Stimulated activated naive B cell treated with anti-CD40 and anti-IgM and Interleukin-4, amounts not matched to agents 10 μg/mL and 1 μg/mL and 100 μg/mL, for 72 hours (primary cell): ENCODE results near the gene TJAP1.

Source experiments
- ATAC-seq, 2 donors: fragments of 150-1000 bp; cut with Tn5 transposase; replicated peaks; 2 replicates each; pipeline ENCODE4 v1.10.0; 2021; ENCODE audit warnings: moderate library complexity in 1 of 2
- DNase-seq: peaks from one replicate; pipeline ENCODE4 v3.0.0; 2021
- H3K27ac Mint-ChIP-seq: one replicate; pipeline ENCODE4 v1.8.0; 2022; ENCODE audit warnings: mild to moderate bottlenecking, mixed read lengths
- H3K27me3 Mint-ChIP-seq, 2 donors: one replicate each; pipeline ENCODE4 v1.8.0; 2022; ENCODE audit warnings: mixed read lengths in 2 of 2
- H3K36me3 Mint-ChIP-seq, 2 donors: one replicate each; pipeline ENCODE4 v1.8.0; 2022; ENCODE audit warnings: mixed read lengths in 2 of 2, mild to moderate bottlenecking in 1 of 2
- H3K4me1 Mint-ChIP-seq, 2 donors: one replicate each; pipeline ENCODE4 v1.8.0; 2022; ENCODE audit warnings: mixed read lengths in 2 of 2, mild to moderate bottlenecking in 1 of 2
- H3K4me3 Mint-ChIP-seq, 2 donors: one replicate each; pipeline ENCODE4 v1.8.0; 2022; ENCODE audit warnings: mild to moderate bottlenecking in 2 of 2, mixed read lengths in 2 of 2, moderate library complexity in 1 of 2
- H3K9me3 Mint-ChIP-seq, 2 donors: one replicate each; pipeline ENCODE4 v1.8.0; 2022; ENCODE audit warnings: mixed read lengths in 2 of 2, mild to moderate bottlenecking in 1 of 2

Gene TJAP1

GRCh38 chr6:43481591-43482236 lies 4.3 kb downstream of the TJAP1 start:
- Mint-ChIP-seq H3K9me3 (no peaks in the 10 kb centered on the region), H3K27ac (no peak overlapping the region), H3K4me3 (no peak overlapping the region), H3K4me1 (peaks cover 33 to 48% of the 10 kb centered on the region in 2 donors), H3K27me3 (no peaks in the 10 kb centered on the region), H3K36me3 (peaks cover 5 to 15% of the 10 kb centered on the region in 2 donors)
- ATAC-seq: no peak
- no peak for DNase-seq

- Mint-ChIP-seq H3K36me3 (peaks cover 8 to 27% of the 10 kb centered on the region in 2 donors), H3K9me3 (no peaks in the 10 kb centered on the region), H3K27ac (peak overlapping the region; percentile 59), H3K27me3 (no peaks in the 10 kb centered on the region), H3K4me1 (peaks cover 17 to 36% of the 10 kb centered on the region in 2 donors), H3K4me3 (no peak overlapping the region)
- ATAC-seq (no peak), DNase-seq (no peak)
Measured at GRCh38 chr6:43488667-43489276, 11.4 kb downstream of the TJAP1 start.

- no peak for DNase-seq
- H3K27ac Mint-ChIP-seq: peak overlapping the region; percentile 20
- H3K36me3 Mint-ChIP-seq: peaks cover 8 to 30% of the 10 kb centered on the region in 2 donors
- H3K4me3 Mint-ChIP-seq: no peak overlapping the region
- H3K27me3 Mint-ChIP-seq: no peaks in the 10 kb centered on the region
- H3K4me1 Mint-ChIP-seq: peaks cover 17 to 40% of the 10 kb centered on the region in 2 donors
- no peaks in the 10 kb centered on the region for H3K9me3 Mint-ChIP-seq
- no peak for ATAC-seq
Measured at GRCh38 chr6:43489277-43490072, 12.1 kb downstream of the TJAP1 start.

GRCh38 chr6:43490523-43490939 lies 13.2 kb downstream of the TJAP1 start:
- Mint-ChIP-seq H3K4me1 (peaks cover 19 to 41% of the 10 kb centered on the region in 2 donors), H3K36me3 (peaks cover 8 to 27% of the 10 kb centered on the region in 2 donors), H3K4me3 (no peak overlapping the region), H3K27me3 (no peaks in the 10 kb centered on the region), H3K9me3 (no peaks in the 10 kb centered on the region), H3K27ac (no peak overlapping the region)
- DNase-seq (no peak), ATAC-seq (no peak)

GRCh38 chr6:43491750-43492661 lies 14.6 kb downstream of the TJAP1 start:
- H3K27ac Mint-ChIP-seq: no peak overlapping the region
- H3K36me3 Mint-ChIP-seq: peaks cover 9 to 23% of the 10 kb centered on the region in 2 donors
- H3K27me3 Mint-ChIP-seq: no peaks in the 10 kb centered on the region
- H3K9me3 Mint-ChIP-seq: no peaks in the 10 kb centered on the region
- no peak overlapping the region for H3K4me3 Mint-ChIP-seq
- DNase-seq (no peak), ATAC-seq (no peak)
- peaks cover 19 to 41% of the 10 kb centered on the region in 2 donors for H3K4me1 Mint-ChIP-seq

- Mint-ChIP-seq H3K27ac (no peak overlapping the region), H3K4me1 (peaks cover 19 to 41% of the 10 kb centered on the region in 2 donors), H3K36me3 (peaks cover 13 to 23% of the 10 kb centered on the region in 2 donors), H3K27me3 (no peaks in the 10 kb centered on the region), H3K9me3 (no peaks in the 10 kb centered on the region), H3K4me3 (no peak overlapping the region)
- DNase-seq: no peak
- no peak for ATAC-seq
Measured at GRCh38 chr6:43492673-43493072, 15.3 kb downstream of the TJAP1 start.

- peaks cover 13 to 21% of the 10 kb centered on the region in 2 donors for H3K36me3 Mint-ChIP-seq
- H3K4me3 Mint-ChIP-seq: no peak overlapping the region
- no peak for ATAC-seq
- no peak overlapping the region for H3K27ac Mint-ChIP-seq
- H3K4me1 Mint-ChIP-seq: peaks cover 19 to 38% of the 10 kb centered on the region in 2 donors
- no peaks in the 10 kb centered on the region for H3K27me3 Mint-ChIP-seq
- no peaks in the 10 kb centered on the region for H3K9me3 Mint-ChIP-seq
- no peak for DNase-seq
Measured at GRCh38 chr6:43493230-43493629, 15.9 kb downstream of the TJAP1 start.

- H3K4me1 Mint-ChIP-seq: peaks cover 19 to 32% of the 10 kb centered on the region in 2 donors
- ATAC-seq (no peak), DNase-seq (no peak)
- H3K27ac Mint-ChIP-seq: no peak overlapping the region
- H3K9me3 Mint-ChIP-seq: no peaks in the 10 kb centered on the region
- H3K27me3 Mint-ChIP-seq: no peaks in the 10 kb centered on the region
- H3K36me3 Mint-ChIP-seq: peaks cover 14 to 23% of the 10 kb centered on the region in 2 donors
- H3K4me3 Mint-ChIP-seq: no peak overlapping the region
Measured at GRCh38 chr6:43493833-43494232, 16.5 kb downstream of the TJAP1 start.

- no peak overlapping the region for H3K4me3 Mint-ChIP-seq
- H3K4me1 Mint-ChIP-seq: peaks cover 15 to 27% of the 10 kb centered on the region in 2 donors
- no peak overlapping the region for H3K27ac Mint-ChIP-seq
- DNase-seq: no peak
- H3K27me3 Mint-ChIP-seq: no peaks in the 10 kb centered on the region
- H3K36me3 Mint-ChIP-seq: peaks cover 14 to 21% of the 10 kb centered on the region in 2 donors
- no peaks in the 10 kb centered on the region for H3K9me3 Mint-ChIP-seq
- no peak for ATAC-seq
Measured at GRCh38 chr6:43494321-43494720, 17.0 kb downstream of the TJAP1 start.

- Mint-ChIP-seq H3K4me3 (no peak overlapping the region), H3K4me1 (peaks cover 15 to 26% of the 10 kb centered on the region in 2 donors), H3K9me3 (no peaks in the 10 kb centered on the region), H3K27me3 (no peaks in the 10 kb centered on the region), H3K27ac (no peak overlapping the region), H3K36me3 (peaks cover 18 to 25% of the 10 kb centered on the region in 2 donors)
- ATAC-seq (no peak), DNase-seq (no peak)
Measured at GRCh38 chr6:43494766-43495165, 17.4 kb downstream of the TJAP1 start.

GRCh38 chr6:43495409-43495941 lies 18.1 kb downstream of the TJAP1 start:
- DNase-seq (no peak), ATAC-seq (no peak)
- H3K27me3 Mint-ChIP-seq: no peaks in the 10 kb centered on the region
- H3K4me3 Mint-ChIP-seq: no peak overlapping the region
- H3K36me3 Mint-ChIP-seq: peaks cover 14 to 27% of the 10 kb centered on the region in 2 donors
- peaks cover 10 to 26% of the 10 kb centered on the region in 2 donors for H3K4me1 Mint-ChIP-seq
- no peak overlapping the region for H3K27ac Mint-ChIP-seq
- H3K9me3 Mint-ChIP-seq: no peaks in the 10 kb centered on the region

- H3K27ac Mint-ChIP-seq: no peak overlapping the region
- no peaks in the 10 kb centered on the region for H3K27me3 Mint-ChIP-seq
- DNase-seq (no peak), ATAC-seq (peak in 1 of 2 donors; percentile 33)
- H3K36me3 Mint-ChIP-seq: peaks cover 23 to 36% of the 10 kb centered on the region in 2 donors
- H3K4me3 Mint-ChIP-seq: no peak overlapping the region
- H3K4me1 Mint-ChIP-seq: peaks cover 10 to 26% of the 10 kb centered on the region in 2 donors
- H3K9me3 Mint-ChIP-seq: no peaks in the 10 kb centered on the region
Measured at GRCh38 chr6:43496370-43497128, 19.2 kb downstream of the TJAP1 start.

GRCh38 chr6:43497129-43497396 lies 19.7 kb downstream of the TJAP1 start:
- no peak for ATAC-seq
- H3K27ac Mint-ChIP-seq: no peak overlapping the region
- no peaks in the 10 kb centered on the region for H3K27me3 Mint-ChIP-seq
- no peak overlapping the region for H3K4me3 Mint-ChIP-seq
- no peak for DNase-seq
- peaks cover 27 to 40% of the 10 kb centered on the region in 2 donors for H3K36me3 Mint-ChIP-seq
- H3K4me1 Mint-ChIP-seq: peaks cover 10 to 26% of the 10 kb centered on the region in 2 donors
- no peaks in the 10 kb centered on the region for H3K9me3 Mint-ChIP-seq
